SK-MEL-5 (cell line): ENCODE measurements around the gene RPS6KB2. TPM values are rescaled to one million over a fixed set of nuclear protein-coding genes. Genes with fewer than 3 reads are reported as not detected.
A peak's percentile ranks its signal among the peaks of the same experiment; 100 is the strongest.
"Not testable (repeated sequence)": the region's sequence is repeated elsewhere in the genome, so short reads cannot be mapped to it uniquely, and the experiment has no call there.

ENCODE experiments used
- DNase-seq: peaks from one replicate; pipeline ENCODE4 v3.0.0-alpha.2; 2016; ENCODE audit warnings: low read depth, low spot score
- in situ Hi-C: cut with HindIII; loops from 2 replicates; pipeline ENCODE4 v1.10.0; 2016; ENCODE audit warnings: low sequenced_read_pairs, high pct_unique_total_duplicates, low pct_unique_long_range_greater_than_20kb
- total RNA-seq: library from RNA; depleted of rRNA; stranded (reverse); fragments of >200 nt; shearing (Covaris generic); gene quantifications from 2 replicates; pipeline ENCODE4 v1.2.3, GENCODE V29; 2014

Gene RPS6KB2
- total RNA-seq, 1 experiment from 2014 or later, result 17.9 TPM

- no peak for DNase-seq
- in situ Hi-C loops, result no loop called here
Observed at GRCh38 chr11:67450796-67451657, 22.7 kb downstream of the RPS6KB2 start.

- no peak for DNase-seq
- in situ Hi-C loops, result no loop called here
Observed at GRCh38 chr11:67451658-67451976, 23.3 kb downstream of the RPS6KB2 start.

GRCh38 chr11:67452141-67452952 is 24.1 kb downstream of the RPS6KB2 start, which contains the start of gene GPR152:
GPR152 (minus strand) TSS chr11:67452729; CDS start chr11:67452724, 5 bp downstream.
- in situ Hi-C loops, result no loop called here
- no peak for DNase-seq

- in situ Hi-C loops, result no loop called here
- DNase-seq, result no peak
Observed at GRCh38 chr11:67453816-67454732, 25.8 kb downstream of the RPS6KB2 start.

GRCh38 chr11:67455054-67455453 is 26.8 kb downstream of the RPS6KB2 start, which contains the start of gene CABP4:
CABP4 (plus strand) TSS chr11:67455354; CDS start chr11:67455424, 70 bp downstream.
- in situ Hi-C loops, result no loop called here
- DNase-seq, result no peak

- in situ Hi-C loops, result no loop called here
- DNase-seq, result no peak
Observed at GRCh38 chr11:67456068-67456705, 27.9 kb downstream of the RPS6KB2 start.

- in situ Hi-C loops, result no loop called here
- no peak for DNase-seq
Observed at GRCh38 chr11:67457453-67457852, 29.2 kb downstream of the RPS6KB2 start.

- in situ Hi-C loops, result no loop called here
- no peak for DNase-seq
Observed at GRCh38 chr11:67458266-67458665, 30.0 kb downstream of the RPS6KB2 start.

- no peak for DNase-seq
- in situ Hi-C loops, result no loop called here
Observed at GRCh38 chr11:67463186-67463585, 34.9 kb downstream of the RPS6KB2 start.

GRCh38 chr11:67463680-67464410 is 35.6 kb downstream of the RPS6KB2 start:
- no peak for DNase-seq
- in situ Hi-C loops, result no loop called here

- in situ Hi-C loops, result no loop called here
- peak; percentile 44 for DNase-seq
Observed at GRCh38 chr11:67464411-67465188, 36.3 kb downstream of the RPS6KB2 start.

- in situ Hi-C loops, result no loop called here
- no peak for DNase-seq
Observed at GRCh38 chr11:67465189-67465510, 36.9 kb downstream of the RPS6KB2 start.

GRCh38 chr11:67465530-67465929 is 37.2 kb downstream of the RPS6KB2 start:
- DNase-seq, in situ Hi-C loops: not testable (repeated sequence)

GRCh38 chr11:67466367-67466766 is 38.1 kb downstream of the RPS6KB2 start:
- in situ Hi-C loops, result no loop called here
- no peak for DNase-seq

- no peak for DNase-seq
- in situ Hi-C loops, result no loop called here
Observed at GRCh38 chr11:67466962-67467771, 38.9 kb downstream of the RPS6KB2 start.
